Esophagus muscularis mucosa (tissue), 3 donors: ENCODE data around the gene TP63.

ENCODE experiments used
- POLR2A ChIP-seq: fragments of 450-650 bp; IDR thresholded peaks from one replicate; pipeline ENCODE4 v1.6.1; 2017; ENCODE audit warnings: antibody characterized with exemption, moderate library complexity, mild to moderate bottlenecking, low read depth
- POLR2AphosphoS5 ChIP-seq, 2 donors: sonication (generic); formaldehyde crosslinking; IDR thresholded peaks; one replicate each; pipeline ENCODE4 v1.6.1; 2017; ENCODE audit warnings: antibody characterized with exemption in 2 of 2
- TF ChIP-seq, protein P1 (sequence below), 3 experiments: fragments of 200-600 bp in 2 of 3; fragments of 450-650 bp in 1 of 3; sonication (generic) in 2 of 3; IDR thresholded peaks; one replicate each; pipeline ENCODE4 v1.5.1; 2017 to 2019; ENCODE audit warnings: antibody characterized with exemption in 3 of 3, mild to moderate bottlenecking in 2 of 3, moderate library complexity in 1 of 3

DNA sequence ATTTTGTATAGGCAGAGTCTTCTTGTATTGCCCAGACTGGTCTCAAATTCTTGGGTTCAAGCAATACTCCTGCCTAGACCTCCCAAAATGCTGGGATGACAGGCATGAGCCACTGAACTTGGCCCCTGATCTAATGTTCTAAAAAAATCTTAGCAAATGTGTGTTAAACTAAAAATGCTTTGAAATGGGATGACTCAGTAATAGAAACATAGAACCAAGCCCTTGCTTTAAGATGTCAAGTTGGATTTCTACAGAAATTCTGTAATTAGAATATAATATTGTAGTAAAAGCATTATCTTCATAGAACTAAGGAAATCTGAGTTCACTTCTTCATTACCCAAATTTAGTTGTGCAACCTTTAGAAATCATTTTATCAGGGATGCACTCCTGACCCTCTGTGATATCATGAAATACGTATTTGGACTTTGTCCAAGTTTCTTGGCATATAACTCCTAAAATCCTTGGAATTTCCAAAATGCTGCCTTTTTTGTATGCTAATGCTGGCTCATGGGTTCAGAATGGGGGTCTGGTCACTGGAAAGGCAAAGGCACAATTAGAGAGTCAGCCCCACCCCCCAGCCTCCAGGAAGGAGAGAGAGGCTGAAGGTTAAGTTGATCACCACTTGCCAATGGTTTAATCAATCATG, 217.3 kb downstream of the TP63 start:
- no peak for TF ChIP-seq POLR2AphosphoS5 (IDR thresholded peaks at IDR 0.05)
- TF ChIP-seq POLR2A: no peak
- TF ChIP-seq, protein P1, sequence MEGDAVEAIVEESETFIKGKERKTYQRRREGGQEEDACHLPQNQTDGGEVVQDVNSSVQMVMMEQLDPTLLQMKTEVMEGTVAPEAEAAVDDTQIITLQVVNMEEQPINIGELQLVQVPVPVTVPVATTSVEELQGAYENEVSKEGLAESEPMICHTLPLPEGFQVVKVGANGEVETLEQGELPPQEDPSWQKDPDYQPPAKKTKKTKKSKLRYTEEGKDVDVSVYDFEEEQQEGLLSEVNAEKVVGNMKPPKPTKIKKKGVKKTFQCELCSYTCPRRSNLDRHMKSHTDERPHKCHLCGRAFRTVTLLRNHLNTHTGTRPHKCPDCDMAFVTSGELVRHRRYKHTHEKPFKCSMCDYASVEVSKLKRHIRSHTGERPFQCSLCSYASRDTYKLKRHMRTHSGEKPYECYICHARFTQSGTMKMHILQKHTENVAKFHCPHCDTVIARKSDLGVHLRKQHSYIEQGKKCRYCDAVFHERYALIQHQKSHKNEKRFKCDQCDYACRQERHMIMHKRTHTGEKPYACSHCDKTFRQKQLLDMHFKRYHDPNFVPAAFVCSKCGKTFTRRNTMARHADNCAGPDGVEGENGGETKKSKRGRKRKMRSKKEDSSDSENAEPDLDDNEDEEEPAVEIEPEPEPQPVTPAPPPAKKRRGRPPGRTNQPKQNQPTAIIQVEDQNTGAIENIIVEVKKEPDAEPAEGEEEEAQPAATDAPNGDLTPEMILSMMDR (IDR thresholded peaks at IDR 0.05): no peak
